BE2C (cell line): ENCODE data around the gene SLC7A6OS.

ENCODE experiments used
- DNase-seq: peaks from one replicate; pipeline ENCODE4 v3.0.0-alpha.2; 2020
- H3K27me3 ChIP-seq: fragments of 250-450 bp; sonication (Bioruptor Pico); 2 replicates; pipeline ENCODE4 v1.5.1; 2020; ENCODE audit warnings: mild to moderate bottlenecking
- H3K36me3 ChIP-seq: fragments of 250-450 bp; sonication (Bioruptor Pico); 2 replicates; pipeline ENCODE4 v1.5.1; 2020; ENCODE audit warnings: mild to moderate bottlenecking
- H3K4me1 ChIP-seq: fragments of 250-450 bp; sonication (Bioruptor Pico); 2 replicates; pipeline ENCODE4 v1.5.1; 2020
- H3K4me3 ChIP-seq: 2 replicates; pipeline ENCODE4 v1.5.1; 2011; ENCODE audit warnings: low read depth, low read length
- H3K9me3 ChIP-seq: fragments of 250-450 bp; sonication (Bioruptor Pico); 2 replicates; pipeline ENCODE4 v1.5.1; 2020
- TF ChIP-seq, protein P1 (sequence below): IDR thresholded peaks from 2 replicates; pipeline ENCODE4 v1.5.1; 2012; ENCODE audit warnings: mild to moderate bottlenecking, low read depth, low read length

The SLC7A6OS gene

GRCh38 chr16:68298312-68298711, 12.4 kb downstream of the SLC7A6OS start:
- TF ChIP-seq, protein P1, sequence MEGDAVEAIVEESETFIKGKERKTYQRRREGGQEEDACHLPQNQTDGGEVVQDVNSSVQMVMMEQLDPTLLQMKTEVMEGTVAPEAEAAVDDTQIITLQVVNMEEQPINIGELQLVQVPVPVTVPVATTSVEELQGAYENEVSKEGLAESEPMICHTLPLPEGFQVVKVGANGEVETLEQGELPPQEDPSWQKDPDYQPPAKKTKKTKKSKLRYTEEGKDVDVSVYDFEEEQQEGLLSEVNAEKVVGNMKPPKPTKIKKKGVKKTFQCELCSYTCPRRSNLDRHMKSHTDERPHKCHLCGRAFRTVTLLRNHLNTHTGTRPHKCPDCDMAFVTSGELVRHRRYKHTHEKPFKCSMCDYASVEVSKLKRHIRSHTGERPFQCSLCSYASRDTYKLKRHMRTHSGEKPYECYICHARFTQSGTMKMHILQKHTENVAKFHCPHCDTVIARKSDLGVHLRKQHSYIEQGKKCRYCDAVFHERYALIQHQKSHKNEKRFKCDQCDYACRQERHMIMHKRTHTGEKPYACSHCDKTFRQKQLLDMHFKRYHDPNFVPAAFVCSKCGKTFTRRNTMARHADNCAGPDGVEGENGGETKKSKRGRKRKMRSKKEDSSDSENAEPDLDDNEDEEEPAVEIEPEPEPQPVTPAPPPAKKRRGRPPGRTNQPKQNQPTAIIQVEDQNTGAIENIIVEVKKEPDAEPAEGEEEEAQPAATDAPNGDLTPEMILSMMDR: no peak
- Histone ChIP-seq H3K4me1 (no peaks in the 10 kb centered on the region; the same call in 1 of the 2 replicates), H3K4me3 (no peak overlapping the region), H3K36me3 (peaks cover 87% of the 10 kb centered on the region), H3K9me3 (no peaks in the 10 kb centered on the region), H3K27me3 (no peaks in the 10 kb centered on the region)
- DNase-seq: no peak

- peaks cover 88% of the 10 kb centered on the region for H3K36me3 ChIP-seq
- no peak for DNase-seq
Observed at GRCh38 chr16:68297908-68298307, 12.8 kb downstream of the SLC7A6OS start.

GRCh38 chr16:68296693-68297092, 14.1 kb downstream of the SLC7A6OS start:
- H3K36me3 ChIP-seq: peaks cover 85% of the 10 kb centered on the region
- no peak for DNase-seq
- H3K4me3 ChIP-seq: no peak overlapping the region
- TF ChIP-seq, protein P1: no peak
- no peaks in the 10 kb centered on the region for H3K9me3 ChIP-seq
- no peaks in the 10 kb centered on the region for H3K27me3 ChIP-seq
- H3K4me1 ChIP-seq: no peaks in the 10 kb centered on the region; the same call in 1 of the 2 replicates

More at GRCh38 chr16:68297908-68298307, 12.8 kb downstream of the SLC7A6OS start:
- TF ChIP-seq, protein P1: no peak
- Histone ChIP-seq H3K4me3 (no peak overlapping the region), H3K27me3 (no peaks in the 10 kb centered on the region), H3K4me1 (no peaks in the 10 kb centered on the region; the same call in 1 of the 2 replicates), H3K9me3 (no peaks in the 10 kb centered on the region)

DNA sequence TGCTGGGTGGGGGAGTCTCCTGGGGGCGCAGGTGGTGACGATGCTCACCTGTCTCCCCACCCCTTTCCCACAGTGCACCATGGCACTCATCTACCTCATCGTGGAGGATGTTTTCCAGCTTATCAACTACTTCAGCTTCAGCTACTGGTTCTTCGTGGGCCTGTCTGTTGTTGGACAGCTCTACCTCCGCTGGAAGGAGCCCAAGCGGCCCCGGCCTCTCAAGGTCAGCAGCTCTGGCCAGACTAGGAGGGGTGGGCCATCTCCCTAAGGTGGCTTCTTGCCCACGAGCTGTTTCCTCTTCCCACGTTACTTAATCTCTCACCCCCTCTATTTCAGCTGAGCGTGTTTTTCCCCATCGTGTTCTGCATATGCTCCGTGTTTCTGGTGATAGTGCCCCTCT, 14.5 kb downstream of the SLC7A6OS start:
- Histone ChIP-seq H3K36me3 (peaks cover 83% of the 10 kb centered on the region), H3K27me3 (no peaks in the 10 kb centered on the region), H3K4me1 (no peaks in the 10 kb centered on the region; the same call in 1 of the 2 replicates), H3K9me3 (no peaks in the 10 kb centered on the region), H3K4me3 (no peak overlapping the region)
- TF ChIP-seq, protein P1: no peak
- no peak for DNase-seq

GRCh38 chr16:68292425-68292824, 18.3 kb downstream of the SLC7A6OS start:
- H3K27me3 ChIP-seq: no peaks in the 10 kb centered on the region
- no peaks in the 10 kb centered on the region for H3K4me1 ChIP-seq
- TF ChIP-seq, protein P1: no peak
- H3K4me3 ChIP-seq: no peak overlapping the region
- no peak for DNase-seq
- H3K9me3 ChIP-seq: no peaks in the 10 kb centered on the region
- H3K36me3 ChIP-seq: peaks cover 79% of the 10 kb centered on the region

- no peak overlapping the region for H3K4me3 ChIP-seq
- H3K27me3 ChIP-seq: no peaks in the 10 kb centered on the region
- no peak for DNase-seq
- peaks cover 79% of the 10 kb centered on the region for H3K36me3 ChIP-seq
- no peaks in the 10 kb centered on the region for H3K4me1 ChIP-seq
- H3K9me3 ChIP-seq: no peaks in the 10 kb centered on the region
- TF ChIP-seq, protein P1: no peak
Observed at GRCh38 chr16:68291227-68291626, 19.5 kb downstream of the SLC7A6OS start.
